HEK293 (cell line): ENCODE data around the gene WNT7A.
A peak's percentile ranks its signal among the peaks of the same experiment; 100 is the strongest.

Experiments used
- CTCF ChIA-PET: fragments of 350-600 bp; formaldehyde crosslinking; extraction: SDS; loops from one replicate; lab custom pipeline; 2021; ENCODE audit warnings: antibody characterized with exemption; lab: Yijun Ruan, JAX
- POLR2A ChIA-PET: fragments of 300-600 bp; formaldehyde crosslinking; extraction: SDS; loops from one replicate; lab custom pipeline; 2020; ENCODE audit warnings: antibody characterized with exemption, inconsistent platforms; lab: Yijun Ruan, JAX
- H3K27ac ChIP-seq: fragments of 200-500 bp; sonication (Bioruptor generic); 2 replicates; pipeline ENCODE4 v1.5.1; 2014; ENCODE audit warnings: low read depth, low read length, control low read depth, inconsistent platforms; ENCODE audit errors: extremely low read depth
- H3K36me3 ChIP-seq, 2 experiments: fragments of 200-500 bp in 1 of 2; sonication (Bioruptor generic) in 1 of 2; 1 replicate in 1 of 2; 2 replicates in 1 of 2; pipeline ENCODE4 v1.5.1; 2014 to 2017; ENCODE audit warnings: inconsistent platforms in 2 of 2, low read length in 2 of 2; ENCODE audit not compliant: control insufficient read depth in 2 of 2, insufficient read depth in 1 of 2
- H3K4me1 ChIP-seq: fragments of 200-500 bp; sonication (Bioruptor generic); 2 replicates; pipeline ENCODE4 v1.5.1; 2014; ENCODE audit warnings: mild to moderate bottlenecking, low read length, inconsistent platforms; ENCODE audit not compliant: control insufficient read depth, insufficient read depth
- H3K4me3 ChIP-seq: 2 replicates; pipeline ENCODE4 v1.5.1; 2011; ENCODE audit warnings: low read depth, mild to moderate bottlenecking, control low read depth, low read length, moderate library complexity
- H3K9me3 ChIP-seq: fragments of 200-500 bp; sonication (Bioruptor generic); 2 replicates; pipeline ENCODE4 v1.5.1; 2014; ENCODE audit warnings: low read depth, low read length, inconsistent platforms; ENCODE audit not compliant: control insufficient read depth, insufficient read depth
- CTCF ChIP-seq: fragments of 450-650 bp; formaldehyde crosslinking; IDR thresholded peaks from 2 replicates; pipeline ENCODE4 v1.5.1; 2016; ENCODE audit warnings: missing biosample characterization, missing genetic modification characterization
- IKZF3 ChIP-seq: fragments of 450-650 bp; IDR thresholded peaks from 2 replicates; pipeline ENCODE4 v1.5.0; 2018; ENCODE audit warnings: missing biosample characterization, mild to moderate bottlenecking, missing genetic modification characterization, moderate library complexity
- MEIS1 ChIP-seq: sonication (generic); formaldehyde crosslinking; IDR thresholded peaks from 2 replicates; pipeline ENCODE4 v1.8.1; 2022; ENCODE audit warnings: missing genetic modification reagents, mild to moderate bottlenecking, borderline replicate concordance
- MZF1 ChIP-seq: fragments of 450-650 bp; formaldehyde crosslinking; IDR thresholded peaks from 2 replicates; pipeline ENCODE4 v1.5.1; 2017; ENCODE audit warnings: missing biosample characterization, missing genetic modification characterization, borderline replicate concordance
- PBX3 ChIP-seq: sonication (generic); formaldehyde crosslinking; IDR thresholded peaks from 2 replicates; pipeline ENCODE4 v1.8.1; 2022; ENCODE audit warnings: mild to moderate bottlenecking, moderate library complexity, missing genetic modification reagents
- SCRT1 ChIP-seq: fragments of 450-650 bp; formaldehyde crosslinking; IDR thresholded peaks from 2 replicates; pipeline ENCODE4 v1.5.1; 2016; ENCODE audit warnings: missing biosample characterization, missing genetic modification characterization, borderline replicate concordance
- YY2 ChIP-seq: fragments of 450-650 bp; formaldehyde crosslinking; IDR thresholded peaks from 2 replicates; pipeline ENCODE4 v1.5.1; 2016; ENCODE audit warnings: missing biosample characterization, missing genetic modification characterization
- ZBTB21 ChIP-seq: fragments of 450-650 bp; formaldehyde crosslinking; IDR thresholded peaks from 2 replicates; pipeline ENCODE4 v1.5.1; 2017; ENCODE audit warnings: missing biosample characterization, missing genetic modification characterization
- ZNF138 ChIP-seq: fragments of 450-650 bp; formaldehyde crosslinking; IDR thresholded peaks from 2 replicates; pipeline ENCODE4 v1.5.1; 2016; ENCODE audit warnings: missing biosample characterization, missing genetic modification characterization, borderline replicate concordance
- ZNF140 ChIP-seq: fragments of 450-650 bp; formaldehyde crosslinking; IDR thresholded peaks from 2 replicates; pipeline ENCODE4 v1.5.1; 2016; ENCODE audit warnings: missing biosample characterization, missing genetic modification characterization
- ZNF169 ChIP-seq: fragments of 450-650 bp; formaldehyde crosslinking; IDR thresholded peaks from 2 replicates; pipeline ENCODE4 v1.5.1; 2016; ENCODE audit warnings: missing biosample characterization, missing genetic modification characterization
- ZNF202 ChIP-seq: fragments of 450-650 bp; formaldehyde crosslinking; IDR thresholded peaks from 2 replicates; pipeline ENCODE4 v1.5.1; 2016; ENCODE audit warnings: missing biosample characterization, missing genetic modification characterization, borderline replicate concordance
- ZNF239 ChIP-seq: fragments of 450-650 bp; formaldehyde crosslinking; IDR thresholded peaks from 2 replicates; pipeline ENCODE4 v1.5.1; 2016; ENCODE audit warnings: missing biosample characterization, missing genetic modification characterization
- ZNF274 ChIP-seq, 2 experiments: fragments of 200-500 bp in 1 of 2; fragments of 450-650 bp in 1 of 2; sonication (Bioruptor generic) in 1 of 2; formaldehyde crosslinking in 1 of 2; IDR thresholded peaks; 2 replicates each; pipeline versions ENCODE4 v1.5.1 to v1.6.1; 2014 to 2016; ENCODE audit warnings: borderline replicate concordance in 1 of 2, inconsistent platforms in 1 of 2, low read length in 1 of 2, missing biosample characterization in 1 of 2, missing genetic modification characterization in 1 of 2
- ZNF311 ChIP-seq: fragments of 450-650 bp; formaldehyde crosslinking; IDR thresholded peaks from 2 replicates; pipeline ENCODE4 v1.5.1; 2017; ENCODE audit warnings: missing biosample characterization, missing genetic modification characterization, borderline replicate concordance
- ZNF404 ChIP-seq: fragments of 450-650 bp; formaldehyde crosslinking; IDR thresholded peaks from 2 replicates; pipeline ENCODE4 v1.5.1; 2017; ENCODE audit warnings: missing biosample characterization, missing genetic modification characterization
- ZNF529 ChIP-seq: fragments of 450-650 bp; formaldehyde crosslinking; IDR thresholded peaks from 2 replicates; pipeline ENCODE4 v1.5.1; 2017; ENCODE audit warnings: missing genetic modification characterization, missing biosample characterization; ENCODE audit not compliant: insufficient replicate concordance
- ZNF561 ChIP-seq: fragments of 450-650 bp; IDR thresholded peaks from 2 replicates; pipeline ENCODE4 v1.5.1; 2018; ENCODE audit warnings: missing biosample characterization, missing genetic modification characterization, borderline replicate concordance
- ZNF610 ChIP-seq: fragments of 450-650 bp; formaldehyde crosslinking; IDR thresholded peaks from 2 replicates; pipeline ENCODE4 v1.5.1; 2016; ENCODE audit warnings: missing biosample characterization, missing genetic modification characterization, borderline replicate concordance
- ZNF629 ChIP-seq: fragments of 450-650 bp; formaldehyde crosslinking; IDR thresholded peaks from 2 replicates; pipeline ENCODE4 v1.5.1; 2017; ENCODE audit warnings: missing biosample characterization, missing genetic modification characterization
- TF ChIP-seq, protein P1 (sequence below): fragments of 450-650 bp; formaldehyde crosslinking; IDR thresholded peaks from 2 replicates; pipeline ENCODE4; 2016; ENCODE audit warnings: missing biosample characterization, missing genetic modification characterization
- TF ChIP-seq, protein P2 (sequence below): fragments of 450-650 bp; formaldehyde crosslinking; IDR thresholded peaks from 2 replicates; pipeline ENCODE4 v1.5.1; 2016; ENCODE audit warnings: missing biosample characterization, missing genetic modification characterization

The WNT7A gene

GRCh38 chr3:13822871-13823585 is 56.8 kb downstream of the WNT7A start (continued):
- TF ChIP-seq, protein P1, sequence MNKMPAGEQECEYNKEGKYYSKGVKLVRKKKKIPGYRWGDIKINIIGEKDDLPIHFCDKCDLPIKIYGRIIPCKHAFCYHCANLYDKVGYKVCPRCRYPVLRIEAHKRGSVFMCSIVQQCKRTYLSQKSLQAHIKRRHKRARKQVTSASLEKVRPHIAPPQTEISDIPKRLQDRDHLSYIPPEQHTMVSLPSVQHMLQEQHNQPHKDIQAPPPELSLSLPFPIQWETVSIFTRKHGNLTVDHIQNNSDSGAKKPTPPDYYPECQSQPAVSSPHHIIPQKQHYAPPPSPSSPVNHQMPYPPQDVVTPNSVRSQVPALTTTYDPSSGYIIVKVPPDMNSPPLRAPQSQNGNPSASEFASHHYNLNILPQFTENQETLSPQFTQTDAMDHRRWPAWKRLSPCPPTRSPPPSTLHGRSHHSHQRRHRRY (tag by site-specific recombination): no peak
- TF ChIP-seq CTCF (tag by site-specific recombination) (no peak), ZNF140 (tag by site-specific recombination) (no peak), ZNF529 (tag by site-specific recombination) (no peak)

DNA sequence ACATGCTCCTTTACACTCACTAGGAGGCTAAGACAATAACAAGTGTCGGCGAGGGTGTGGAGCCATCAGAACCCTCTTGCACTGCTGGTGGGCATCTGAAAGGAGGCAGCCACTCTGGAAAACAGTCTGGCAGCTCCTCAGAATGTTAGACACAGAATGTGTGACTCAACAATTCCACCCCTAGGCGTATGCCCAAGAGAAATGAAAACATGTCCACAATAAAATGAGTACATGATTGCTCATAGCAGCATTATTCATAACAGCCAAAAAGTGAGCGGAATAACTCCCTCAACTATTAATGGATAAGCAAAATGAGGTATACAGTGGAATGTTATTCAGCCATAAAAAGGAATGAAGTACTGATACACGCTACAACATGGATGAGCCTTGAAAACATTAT is 57.8 kb downstream of the WNT7A start:
- ChIA-PET POLR2A (no interaction called here), CTCF (no interaction called here)
- TF ChIP-seq MZF1: no peak
- TF ChIP-seq ZNF140 (tag by site-specific recombination): peak; percentile 34; the same call in 1 of the 2 replicates
- no peak for TF ChIP-seq PBX3 (CRISPR knock-in tag)
- TF ChIP-seq ZNF202 (tag by site-specific recombination): no peak
- Histone ChIP-seq H3K9me3 (no peaks in the 10 kb centered on the region), H3K4me1 (no peaks in the 10 kb centered on the region), H3K36me3 (no peaks in the 10 kb centered on the region), H3K4me3 (no peak overlapping the region), H3K27ac (no peak overlapping the region)

GRCh38 chr3:13821126-13821525 is 58.7 kb downstream of the WNT7A start:
- Histone ChIP-seq H3K9me3 (no peaks in the 10 kb centered on the region), H3K4me1 (no peaks in the 10 kb centered on the region), H3K36me3 (no peaks in the 10 kb centered on the region), H3K27ac (no peak overlapping the region), H3K4me3 (no peak overlapping the region)
- TF ChIP-seq MEIS1 (CRISPR knock-in tag) (no peak), ZNF169 (no peak), ZNF239 (tag by site-specific recombination) (no peak), ZNF561 (tag by site-specific recombination) (no peak), ZNF404 (tag by site-specific recombination) (no peak), ZNF629 (tag by site-specific recombination) (no peak), YY2 (tag by site-specific recombination) (no peak), MZF1 (no peak), ZNF311 (tag by site-specific recombination) (no peak), ZNF274 (IDR thresholded peaks at IDR 0.05; ENCODE audit: low read length) (no peak), ZNF274 (tag by site-specific recombination; IDR thresholded peaks at IDR 0.05; ENCODE audit: borderline replicate concordance) (no peak), ZBTB21 (no peak), ZNF610 (tag by site-specific recombination) (no peak), ZNF138 (tag by site-specific recombination) (no peak), IKZF3 (tag by site-specific recombination) (no peak), SCRT1 (no peak)
- TF ChIP-seq, protein P2, sequence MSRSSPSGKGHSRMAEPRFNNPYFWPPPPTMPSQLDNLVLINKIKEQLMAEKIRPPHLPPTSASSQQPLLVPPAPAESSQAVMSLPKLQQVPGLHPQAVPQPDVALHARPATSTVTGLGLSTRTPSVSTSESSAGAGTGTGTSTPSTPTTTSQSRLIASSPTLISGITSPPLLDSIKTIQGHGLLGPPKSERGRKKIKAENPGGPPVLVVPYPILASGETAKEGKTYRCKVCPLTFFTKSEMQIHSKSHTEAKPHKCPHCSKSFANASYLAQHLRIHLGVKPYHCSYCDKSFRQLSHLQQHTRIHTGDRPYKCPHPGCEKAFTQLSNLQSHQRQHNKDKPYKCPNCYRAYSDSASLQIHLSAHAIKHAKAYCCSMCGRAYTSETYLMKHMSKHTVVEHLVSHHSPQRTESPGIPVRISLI (tag by site-specific recombination): no peak
- ChIA-PET POLR2A (no interaction called here), CTCF (no interaction called here)
